Thymus (tissue), 11 donors: ENCODE results near the gene BGLAP. TPM values are rescaled to one million over a fixed set of nuclear protein-coding genes. Genes with fewer than 3 reads are reported as not detected.

Experiments
- DNase-seq, 9 donors: peaks; one replicate each; pipeline ENCODE4 v3.0.0-alpha.2; 2013; ENCODE audit warnings: low spot score in 9 of 9, low read depth in 6 of 9, missing footprints in 1 of 9
- H3K27ac ChIP-seq, 2 donors: one replicate each; pipeline ENCODE4 v1.5.1; 2013; ENCODE audit warnings: control low read depth in 1 of 2, low read depth in 1 of 2, low read length in 1 of 2, mild to moderate bottlenecking in 1 of 2, moderate library complexity in 1 of 2
- H3K27me3 ChIP-seq, 2 donors: one replicate each; pipeline ENCODE4 v1.5.1; 2013; ENCODE audit warnings: low read length in 1 of 2; ENCODE audit not compliant: control insufficient read depth in 2 of 2, insufficient read depth in 1 of 2
- H3K36me3 ChIP-seq, 2 donors: one replicate each; pipeline ENCODE4 v1.5.1; 2013; ENCODE audit warnings: low read length in 1 of 2, mild to moderate bottlenecking in 1 of 2, moderate library complexity in 1 of 2; ENCODE audit not compliant: control insufficient read depth in 2 of 2, insufficient read depth in 2 of 2
- H3K4me1 ChIP-seq, 2 donors: one replicate each; pipeline ENCODE4 v1.5.1; 2013; ENCODE audit warnings: low read length in 2 of 2; ENCODE audit not compliant: control insufficient read depth in 2 of 2, insufficient read depth in 2 of 2
- H3K4me3 ChIP-seq, 2 donors: one replicate each; pipeline ENCODE4 v1.5.1; 2013; ENCODE audit warnings: low read length in 2 of 2, control low read depth in 1 of 2, mild to moderate bottlenecking in 1 of 2
- H3K9me3 ChIP-seq, 2 donors: one replicate each; pipeline ENCODE4 v1.5.1; 2013; ENCODE audit warnings: low read length in 1 of 2, mild to moderate bottlenecking in 1 of 2; ENCODE audit not compliant: control insufficient read depth in 2 of 2, insufficient read depth in 1 of 2
- WGBS: extraction: QIAGEN DNeasy Blood & Tissue Kit; methylation state at CpG from one replicate; pipeline ENCODE4 v1.1.7; 2013; 5-methylcytosine and 5-hydroxymethylcytosine counted together
- polyA plus RNA-seq: library from polyadenylated mRNA; stranded (reverse); fragments of 200-250 nt; gene quantifications from one replicate; pipeline ENCODE4 v1.2.3, GENCODE V29; 2013
- total RNA-seq: library from RNA; stranded (reverse); fragments of 120-200 nt; gene quantifications from one replicate; pipeline ENCODE4 v1.2.4, GENCODE V29; 2013
- donor health status: healthy.

The BGLAP gene
- total and polyA plus RNA-seq, 2 donors: 0.66 to 4.3 TPM

- peaks cover 28 to 48% of the 10 kb centered on the region in 2 donors for H3K36me3 ChIP-seq
- no peaks in the 10 kb centered on the region for H3K9me3 ChIP-seq
- no peak overlapping the region for H3K4me3 ChIP-seq
- no peaks in the 10 kb centered on the region for H3K27me3 ChIP-seq
- no peak overlapping the region for H3K27ac ChIP-seq
- WGBS: 88% methylated on average over 5 of the region's 5 CpGs
- H3K4me1 ChIP-seq: no peaks in the 10 kb centered on the region
- no peak for DNase-seq
These were observed 8.4 kb upstream of the BGLAP start for GRCh38 chr1:156233426-156234127.

- peaks cover 44 to 52% of the 10 kb centered on the region in 2 donors for H3K36me3 ChIP-seq
- no peak for DNase-seq
- WGBS: 97% methylated on average over 12 of the region's 12 CpGs
These were observed 5.8 kb upstream of the BGLAP start for GRCh38 chr1:156236164-156236563.

GRCh38 chr1:156238248-156238647 lies 3.7 kb upstream of the BGLAP start:
- Histone ChIP-seq H3K27ac (no peak overlapping the region), H3K4me3 (no peak overlapping the region), H3K27me3 (no peaks in the 10 kb centered on the region), H3K4me1 (no peaks in the 10 kb centered on the region), H3K9me3 (no peaks in the 10 kb centered on the region), H3K36me3 (peaks cover 48 to 51% of the 10 kb centered on the region in 2 donors)
- WGBS: 99% methylated on average over 5 of the region's 5 CpGs
- DNase-seq: no peak

More at GRCh38 chr1:156236164-156236563, 5.8 kb upstream of the BGLAP start:
- Histone ChIP-seq H3K27ac (no peak overlapping the region), H3K4me3 (no peak overlapping the region), H3K9me3 (no peaks in the 10 kb centered on the region), H3K4me1 (no peaks in the 10 kb centered on the region), H3K27me3 (no peaks in the 10 kb centered on the region)

- peaks cover 28 to 33% of the 10 kb centered on the region in 2 donors for H3K36me3 ChIP-seq
- WGBS: 84% methylated on average over 15 of the region's 15 CpGs
- no peak overlapping the region for H3K4me3 ChIP-seq
- peaks cover 5 to 20% of the 10 kb centered on the region in 2 donors for H3K27me3 ChIP-seq
- no peaks in the 10 kb centered on the region for H3K9me3 ChIP-seq
- H3K27ac ChIP-seq: no peak overlapping the region
- H3K4me1 ChIP-seq: peaks cover 6 to 14% of the 10 kb centered on the region in 2 donors
- no peak for DNase-seq
These were observed 623 bp upstream of the BGLAP start for GRCh38 chr1:156241311-156241811.

- no peaks in the 10 kb centered on the region for H3K9me3 ChIP-seq
- H3K27ac ChIP-seq: no peak overlapping the region
- 91% methylated on average over 10 of the region's 10 CpGs for WGBS
- peaks cover 21 to 28% of the 10 kb centered on the region in 2 donors for H3K36me3 ChIP-seq
- H3K4me1 ChIP-seq: peaks cover 6 to 16% of the 10 kb centered on the region in 2 donors
- no peak overlapping the region for H3K4me3 ChIP-seq
- H3K27me3 ChIP-seq: peaks cover 5 to 25% of the 10 kb centered on the region in 2 donors
- DNase-seq: no peak
These were observed 754 bp downstream of the BGLAP start for GRCh38 chr1:156242738-156243137.

GRCh38 chr1:156244126-156244525 lies 2.1 kb downstream of the BGLAP start:
- peaks cover 6 to 16% of the 10 kb centered on the region in 2 donors for H3K4me1 ChIP-seq
- 98% methylated on average over 2 of the region's 2 CpGs for WGBS

GRCh38 chr1:156244712-156245111 lies 2.7 kb downstream of the BGLAP start:
- DNase-seq: no peak
- Histone ChIP-seq H3K9me3 (no peaks in the 10 kb centered on the region), H3K27ac (no peak overlapping the region), H3K4me3 (no peak overlapping the region), H3K36me3 (peaks cover 12 to 25% of the 10 kb centered on the region in 2 donors), H3K4me1 (peaks cover 6 to 16% of the 10 kb centered on the region in 2 donors), H3K27me3 (peaks cover 5 to 25% of the 10 kb centered on the region in 2 donors)
- WGBS: 97% methylated on average over 17 of the region's 17 CpGs

More at GRCh38 chr1:156244126-156244525, 2.1 kb downstream of the BGLAP start:
- H3K27me3 ChIP-seq: peaks cover 5 to 25% of the 10 kb centered on the region in 2 donors
- H3K27ac ChIP-seq: no peak overlapping the region
- H3K4me3 ChIP-seq: no peak overlapping the region
- no peaks in the 10 kb centered on the region for H3K9me3 ChIP-seq
- no peak for DNase-seq
- H3K36me3 ChIP-seq: peaks cover 11 to 25% of the 10 kb centered on the region in 2 donors

GRCh38 chr1:156245451-156246232 lies 3.7 kb downstream of the BGLAP start:
- H3K27me3 ChIP-seq: peaks cover 5 to 25% of the 10 kb centered on the region in 2 donors
- 6% methylated on average over 69 of the region's 69 CpGs for WGBS
- H3K36me3 ChIP-seq: peaks cover 21 to 30% of the 10 kb centered on the region in 2 donors
- peak in 3 of 9 donors; percentile 11 to 51 (median 28) for DNase-seq
- H3K9me3 ChIP-seq: no peaks in the 10 kb centered on the region
- peak overlapping the region in 1 of 2 donors; percentile 14 for H3K4me3 ChIP-seq
- H3K27ac ChIP-seq: no peak overlapping the region
- peaks cover 6 to 16% of the 10 kb centered on the region in 2 donors for H3K4me1 ChIP-seq
